CD4-positive, alpha-beta T cell treated with Interleukin-4 for 4 hours (primary cell): ENCODE data around the gene IRGC.
"Not testable (repeated sequence)": the region's sequence is repeated elsewhere in the genome, so short reads cannot be mapped to it uniquely, and the experiment has no call there.

Experiments
- DNase-seq: peaks from one replicate; pipeline ENCODE4 v3.0.0-alpha.2; 2020

The IRGC gene

DNA sequence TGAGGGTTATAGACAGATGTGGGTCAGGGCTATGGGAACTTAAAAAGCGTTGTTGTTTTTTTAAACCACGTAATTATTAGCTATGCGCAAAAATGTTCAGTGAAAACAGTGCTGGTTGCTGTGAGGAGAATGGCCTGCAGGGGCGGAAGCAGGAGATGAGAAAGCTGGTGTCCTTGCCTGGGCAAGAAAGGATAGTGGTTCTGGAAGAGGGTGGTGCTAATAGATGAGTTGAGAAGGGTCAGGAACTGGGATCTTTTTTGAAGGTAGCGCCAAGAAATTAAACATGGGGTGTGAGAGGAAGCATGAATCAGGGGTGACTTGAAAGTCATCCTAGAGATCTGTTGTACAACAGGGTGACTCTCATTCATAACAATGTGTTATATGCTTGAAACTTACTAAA, 43.6 kb downstream of the IRGC start:
- DNase-seq, result no peak

DNA sequence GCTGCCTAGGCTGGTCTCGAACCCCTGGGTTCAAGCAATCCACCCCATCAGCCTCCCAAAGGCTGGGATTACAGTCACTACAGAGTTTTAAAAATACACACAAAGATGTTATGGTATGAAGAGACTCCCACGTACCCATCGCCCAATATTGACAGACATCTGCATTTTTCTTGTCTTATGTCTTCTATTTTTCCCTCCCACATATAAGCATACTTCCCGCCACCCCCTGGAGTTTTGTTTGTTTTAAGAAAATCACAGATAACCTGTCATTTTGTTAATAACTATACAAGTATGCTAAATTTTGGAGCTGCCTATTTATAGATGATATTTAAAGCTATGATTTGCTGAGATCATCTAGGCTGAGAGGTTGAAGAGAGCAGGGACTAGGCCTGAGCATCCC, 45.1 kb downstream of the IRGC start:
- DNase-seq, result no peak

DNA sequence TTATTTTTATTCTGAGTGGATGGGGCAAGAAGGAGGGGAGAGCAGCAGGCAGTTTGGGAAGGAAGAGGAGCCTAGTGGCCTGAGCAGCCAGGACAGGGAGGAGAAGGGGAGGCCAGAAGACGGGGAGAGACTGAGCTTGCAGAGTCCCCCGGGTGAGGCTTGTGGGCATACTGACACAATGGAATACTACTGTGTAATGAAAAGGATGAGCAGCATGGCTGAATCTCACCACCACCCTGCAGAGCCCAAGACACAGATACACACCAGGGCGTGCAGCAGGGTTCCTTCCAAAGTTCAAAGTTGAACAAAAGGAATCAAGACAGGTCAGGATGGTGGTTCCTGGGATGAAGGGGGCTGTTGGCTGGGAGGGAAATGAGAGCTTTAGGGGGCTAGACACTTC, 46.9 kb downstream of the IRGC start:
- no peak for DNase-seq

DNA sequence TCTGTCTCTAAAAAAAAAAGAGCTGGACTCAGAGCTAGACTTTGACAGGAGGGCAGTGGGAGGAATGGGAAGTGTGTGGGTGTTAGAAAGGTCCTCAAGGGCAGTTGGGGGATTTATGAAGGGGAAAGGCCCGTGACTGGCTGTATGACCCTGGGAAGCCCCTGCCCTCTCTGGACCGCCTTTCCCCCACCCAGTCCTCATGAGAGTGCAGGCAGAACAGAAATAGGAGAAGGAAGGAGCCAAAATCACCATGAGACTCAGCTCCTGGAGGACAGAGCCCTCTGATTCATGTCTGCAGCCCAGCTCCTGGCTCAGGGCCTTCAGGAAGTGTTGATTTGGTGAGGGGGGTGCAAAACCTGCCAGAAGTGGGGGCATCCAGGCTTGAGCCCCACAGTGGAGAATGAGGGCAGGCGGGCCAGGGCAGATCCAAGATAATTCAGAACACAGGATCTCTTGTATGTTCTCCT, 47.6 kb downstream of the IRGC start:
- DNase-seq, result no peak

DNA sequence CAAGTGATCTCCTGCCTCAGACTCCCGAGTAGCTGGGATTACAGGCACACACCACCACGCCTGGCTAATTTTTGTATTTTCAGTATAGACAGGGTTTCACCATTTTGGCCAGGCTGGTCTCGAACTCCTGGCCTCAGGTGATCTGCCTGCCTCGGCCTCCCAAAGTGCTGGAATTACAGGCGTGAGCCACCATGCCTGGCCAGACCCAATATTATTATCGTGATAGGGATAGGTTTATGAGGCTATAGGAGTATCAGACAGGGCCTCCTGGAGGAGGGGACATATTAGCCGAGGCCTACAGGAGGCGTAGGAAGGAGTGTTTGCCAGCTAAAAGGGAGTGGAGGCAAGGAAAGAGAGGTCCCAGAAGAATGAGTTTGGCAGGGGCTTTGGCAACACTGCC, 48.8 kb downstream of the IRGC start:
- not testable (repeated sequence) for DNase-seq

DNA sequence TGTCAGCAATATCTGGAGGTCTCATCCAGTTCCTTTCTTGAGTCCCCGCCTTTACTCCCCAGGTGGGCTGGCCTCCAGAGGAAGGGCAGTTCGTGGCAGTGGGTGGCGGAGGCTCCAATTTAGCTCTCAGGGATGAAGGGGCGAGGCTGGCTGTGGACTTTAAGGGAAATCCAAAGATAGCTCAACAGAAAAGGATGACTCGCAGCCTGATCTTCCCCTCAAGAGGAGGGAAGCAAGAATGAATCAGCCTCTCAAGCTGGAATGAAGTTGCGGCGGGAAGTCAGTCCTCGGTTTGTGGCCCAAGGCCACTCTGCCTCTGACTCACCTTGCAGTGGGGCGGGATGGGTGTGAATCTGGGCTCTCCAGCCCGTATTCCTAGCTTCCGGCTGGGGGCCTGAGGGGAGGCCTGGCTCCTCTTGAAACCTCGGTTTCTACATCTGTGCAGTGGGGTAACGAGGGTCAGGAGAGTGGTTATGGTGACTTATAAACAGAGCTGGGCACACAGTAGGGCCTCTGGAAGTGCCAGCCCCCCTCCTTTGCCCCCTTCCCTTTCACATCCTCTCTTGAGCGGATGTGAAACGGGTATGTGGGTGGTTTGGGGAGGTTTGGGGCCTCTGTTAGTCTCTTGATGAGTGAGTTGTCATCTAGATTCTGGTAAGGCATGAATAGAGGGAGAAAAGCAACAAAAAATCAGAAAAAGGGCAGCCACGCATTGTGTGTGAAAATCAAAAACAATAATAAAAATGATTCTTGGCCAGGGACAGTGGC, 49.4 kb downstream of the IRGC start:
- peak; percentile 83 for DNase-seq

DNA sequence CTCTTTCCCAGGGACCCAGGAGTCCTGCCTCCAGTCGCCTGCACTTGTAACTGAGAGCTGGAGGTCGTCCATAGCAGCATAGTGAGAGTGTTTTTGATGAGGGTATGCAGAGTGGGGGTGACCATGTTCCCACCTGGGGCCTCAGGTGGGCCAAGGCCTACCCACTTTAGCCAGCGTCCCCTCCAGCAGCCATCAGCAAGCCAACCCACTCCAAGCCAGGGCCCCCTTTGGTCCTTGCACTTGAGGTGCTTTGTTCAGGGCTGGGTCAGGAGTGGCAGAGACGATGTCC, 50.8 kb downstream of the IRGC start:
- DNase-seq, result no peak

DNA sequence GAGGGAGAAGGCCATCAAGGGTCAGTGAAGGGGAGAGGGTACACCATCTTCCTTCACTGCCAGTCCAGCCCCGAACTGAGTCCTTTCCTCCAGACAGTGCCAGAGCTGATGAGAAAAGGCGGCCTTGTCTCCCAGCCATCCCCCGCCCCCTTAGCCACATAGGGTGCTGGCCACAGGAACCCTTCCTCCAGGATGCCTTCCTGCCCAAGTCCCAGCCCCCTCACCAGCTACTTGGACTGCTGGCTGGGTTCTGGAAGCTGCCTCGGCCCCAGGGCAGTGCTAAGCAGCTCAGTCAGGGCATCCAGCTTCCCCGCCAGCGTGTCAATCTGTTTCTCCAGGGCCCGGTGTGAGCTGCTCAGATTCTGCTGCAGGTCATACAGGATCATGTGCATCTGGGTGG, 51.4 kb downstream of the IRGC start:
- no peak for DNase-seq

DNA sequence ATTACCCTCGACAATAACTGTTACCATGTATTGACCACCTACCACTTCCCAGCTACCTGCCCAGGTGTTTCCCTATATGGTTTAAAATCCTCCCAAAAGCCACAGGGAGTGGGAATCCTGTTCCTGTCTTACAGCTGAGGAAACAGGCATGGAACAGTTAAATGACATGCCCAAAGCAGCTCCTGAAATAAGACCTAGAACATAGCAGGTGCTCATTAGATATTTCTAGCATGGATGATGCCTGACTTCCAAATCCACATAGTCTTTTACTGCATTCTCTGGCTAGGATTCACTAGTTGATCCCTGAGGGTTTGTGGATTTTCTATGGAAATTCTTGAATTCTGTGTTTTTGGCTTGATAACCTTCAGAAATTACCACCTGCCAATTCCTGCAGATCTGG, 51.9 kb downstream of the IRGC start:
- no peak for DNase-seq

DNA sequence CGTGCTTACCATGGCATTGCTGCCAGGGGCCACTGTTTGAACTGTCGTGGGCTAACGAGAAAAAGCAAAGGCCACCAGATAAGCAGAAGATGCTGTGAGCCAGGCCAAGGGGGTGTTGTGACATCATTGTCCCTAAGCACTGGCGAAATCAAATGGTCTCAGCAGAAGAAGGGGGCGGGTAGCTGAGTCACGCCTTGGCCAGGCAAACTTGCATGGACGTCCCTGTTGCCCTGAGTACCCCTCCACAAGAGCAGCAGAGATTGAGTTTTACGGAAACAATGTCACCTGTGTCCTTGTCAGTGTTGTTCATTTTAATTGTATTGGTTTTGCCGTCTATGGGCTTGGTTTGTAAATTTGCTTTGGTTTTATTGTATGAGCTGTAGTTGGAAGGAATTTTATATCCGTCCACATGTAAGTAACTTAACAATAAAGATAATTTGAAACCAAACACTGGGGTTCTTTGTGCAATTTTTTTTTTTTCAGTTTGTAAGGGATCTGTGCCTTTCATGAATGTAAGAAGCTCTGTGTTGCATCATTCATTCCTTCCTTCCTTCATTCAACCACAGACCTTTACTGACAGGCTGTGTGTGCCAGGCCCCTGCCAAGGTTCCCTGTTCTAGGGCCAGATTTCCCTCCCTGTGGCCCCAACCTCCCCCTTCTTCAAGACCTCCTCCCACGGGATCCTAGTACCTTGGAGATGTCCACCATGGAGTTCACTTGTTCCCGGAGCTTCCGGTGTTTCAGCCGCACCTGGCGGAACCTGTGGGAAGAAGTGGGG, 52.6 kb downstream of the IRGC start:
- no peak for DNase-seq

DNA sequence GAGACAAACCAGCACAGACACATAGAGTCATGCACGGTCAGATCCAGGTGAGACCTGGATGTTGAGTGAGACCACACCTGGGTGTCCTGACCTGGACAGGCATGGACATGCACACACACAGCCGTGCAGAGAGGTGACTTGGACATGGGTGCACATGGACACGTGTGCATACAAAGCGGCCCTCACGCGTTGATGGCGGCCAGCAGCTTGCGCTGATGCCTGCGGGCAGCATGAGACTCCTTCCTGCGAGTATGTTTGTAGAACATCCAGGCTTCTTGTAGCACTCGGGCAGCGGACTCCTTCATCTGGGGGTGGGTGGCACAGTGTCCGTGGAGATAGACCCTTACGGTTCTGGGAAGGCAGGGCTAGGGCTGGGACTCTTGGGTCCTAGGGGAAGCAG, 53.4 kb downstream of the IRGC start:
- DNase-seq, result no peak
